GM19240 (cell line): ENCODE measurements around the gene WDFY4.

ENCODE experiments used
- DNase-seq: peaks from one replicate; pipeline ENCODE4 v3.0.0; 2011; ENCODE audit warnings: low spot score; ENCODE audit not compliant: insufficient read length

WDFY4 gene

DNA sequence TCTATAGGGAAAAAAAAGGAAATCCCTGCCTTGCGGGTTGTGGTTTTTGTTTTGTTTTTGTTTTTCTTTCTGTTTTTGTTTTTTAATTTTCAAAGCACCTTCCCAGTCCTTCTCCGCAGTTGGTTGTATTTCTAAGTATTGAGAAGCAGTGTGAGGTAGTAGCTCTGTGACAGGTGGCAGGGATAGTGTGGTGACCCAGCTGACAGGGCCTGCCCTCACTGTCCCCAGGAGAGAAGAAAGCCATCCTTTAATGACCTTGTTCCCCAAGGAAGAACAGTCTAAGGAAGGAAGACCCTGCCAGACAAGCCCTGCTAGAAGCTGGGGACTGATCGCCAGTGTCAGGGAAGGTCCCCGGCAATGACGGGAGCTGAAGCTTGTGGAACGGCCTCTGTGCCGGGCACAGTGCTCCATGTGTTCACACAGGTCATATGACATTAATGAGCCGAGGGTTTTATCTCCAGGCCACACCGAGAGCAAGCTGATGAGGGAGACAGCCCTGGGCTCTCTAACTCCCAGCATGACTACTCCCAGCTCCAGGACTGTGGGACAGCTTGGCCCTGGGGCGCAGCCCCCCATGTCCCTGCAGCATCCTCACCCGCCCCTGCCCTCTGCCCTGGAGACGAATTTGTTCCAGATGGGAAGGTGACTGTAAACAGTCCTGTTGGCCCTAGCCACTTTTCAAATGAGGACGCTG lies 324.0 kb downstream of the WDFY4 start:
- no peak for DNase-seq

DNA sequence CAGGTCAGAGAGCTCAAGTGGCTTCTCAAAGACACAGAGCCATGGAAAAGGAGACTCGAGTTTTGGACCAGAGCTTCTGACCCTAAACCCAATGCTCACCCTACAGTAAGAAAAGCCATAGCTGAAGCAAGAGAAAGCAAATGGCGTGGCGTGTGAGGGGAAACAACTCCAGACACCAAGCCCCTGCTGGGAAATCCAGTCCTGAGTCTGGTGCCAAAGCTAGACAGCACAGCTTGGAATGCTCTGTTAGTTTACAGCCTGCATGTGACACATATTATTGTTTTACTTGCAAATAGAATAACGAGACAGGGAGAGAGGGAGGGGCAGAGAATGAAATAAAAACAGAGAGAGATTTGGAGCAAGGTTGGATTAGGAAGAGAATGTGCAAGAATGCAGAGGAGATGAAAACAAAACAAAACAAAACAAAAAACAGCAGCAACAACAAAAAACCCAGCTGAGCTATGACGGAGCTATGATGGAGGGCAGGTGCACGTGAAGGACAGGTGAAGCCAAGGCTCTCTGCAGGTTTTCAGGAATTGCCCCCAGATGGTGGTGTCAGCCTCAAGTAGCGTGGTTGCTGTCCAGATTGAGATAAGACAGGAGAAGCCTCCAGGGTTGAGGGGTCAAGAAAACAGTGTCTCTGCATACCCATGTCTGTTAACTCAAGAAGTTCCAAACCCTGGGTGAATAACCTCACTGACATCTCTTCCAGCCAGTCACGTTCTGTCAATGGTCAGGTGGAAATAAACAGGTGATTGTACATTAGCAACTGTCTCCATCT lies 324.7 kb downstream of the WDFY4 start:
- no peak for DNase-seq

DNA sequence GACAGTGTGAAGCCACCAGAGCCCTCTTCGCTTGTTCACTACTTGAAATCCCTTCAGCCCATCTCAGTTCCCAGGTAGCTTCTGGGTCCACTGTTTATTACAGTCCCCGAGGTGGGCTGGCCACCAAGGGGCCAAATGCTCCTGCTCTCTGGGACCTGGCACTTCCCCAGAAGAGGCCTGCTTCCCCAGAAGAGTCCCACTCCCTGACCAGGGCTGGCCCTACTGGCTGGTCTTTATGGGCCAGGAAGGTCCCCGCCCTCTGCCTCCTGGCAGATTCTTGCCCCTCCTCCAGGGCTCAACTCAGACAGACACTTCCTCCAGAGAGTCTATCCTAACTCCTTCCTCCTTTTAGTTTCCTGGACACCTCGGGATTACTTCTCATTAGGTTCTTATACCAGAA lies 325.6 kb downstream of the WDFY4 start:
- no peak for DNase-seq

DNA sequence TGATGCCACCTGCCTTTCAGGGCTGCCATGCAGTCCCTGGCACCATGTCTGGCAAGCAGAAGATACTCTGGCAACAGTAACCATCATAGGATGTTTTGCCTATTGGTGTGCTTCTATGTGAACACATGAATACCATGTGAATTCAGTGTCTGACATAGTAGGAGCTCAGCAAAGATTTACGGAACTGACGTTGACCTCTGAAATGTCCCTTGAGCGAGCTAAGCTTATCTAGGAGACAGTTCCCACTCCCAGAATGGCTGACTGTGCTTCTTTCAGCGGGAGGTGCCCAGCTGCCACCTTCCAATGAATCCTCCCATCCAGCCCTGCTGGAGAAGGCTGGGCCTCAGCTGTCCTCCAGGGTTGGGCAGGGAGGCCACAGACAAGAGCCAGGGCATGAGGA lies 326.2 kb downstream of the WDFY4 start:
- DNase-seq = no peak

DNA sequence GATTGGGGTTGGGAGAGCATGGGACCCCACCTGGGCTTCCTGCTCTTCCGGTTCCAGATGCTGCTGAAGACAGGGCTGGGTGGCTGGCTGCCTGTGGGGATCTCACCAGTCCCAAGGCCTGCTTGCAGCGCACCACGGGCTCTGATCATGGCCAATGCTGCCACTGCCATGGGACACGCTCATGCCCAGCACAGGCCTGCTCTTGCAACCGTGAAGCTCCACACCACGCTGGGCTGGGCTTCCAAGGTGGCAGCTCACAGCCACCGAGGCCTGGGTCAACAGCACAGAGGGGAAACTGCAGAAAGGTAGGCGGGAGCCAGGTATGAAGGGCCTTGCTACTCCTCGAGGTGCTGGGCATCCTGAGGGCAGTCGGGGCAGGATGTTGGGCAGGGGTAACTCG lies 327.1 kb downstream of the WDFY4 start:
- DNase-seq = no peak

DNA sequence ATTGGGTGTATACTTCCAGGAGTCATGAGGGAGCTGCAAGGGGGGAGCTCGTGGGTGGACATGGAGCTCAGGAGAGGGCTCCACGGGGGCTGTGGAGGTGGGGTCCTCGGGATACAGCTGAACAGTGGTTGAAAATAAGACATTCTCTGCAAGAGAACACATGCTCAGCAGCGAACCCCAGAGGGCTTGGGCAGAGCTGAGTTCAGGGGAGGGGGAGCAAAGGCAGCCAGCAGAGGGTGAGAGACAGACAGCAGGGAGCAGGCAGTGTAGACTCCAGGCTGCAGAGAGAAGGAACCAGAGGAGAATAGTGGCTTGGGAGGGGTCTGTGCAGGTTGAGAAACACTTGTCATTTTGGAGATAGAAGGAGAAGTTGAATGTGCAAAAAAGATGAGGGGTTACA lies 327.9 kb downstream of the WDFY4 start:
- DNase-seq = no peak

DNA sequence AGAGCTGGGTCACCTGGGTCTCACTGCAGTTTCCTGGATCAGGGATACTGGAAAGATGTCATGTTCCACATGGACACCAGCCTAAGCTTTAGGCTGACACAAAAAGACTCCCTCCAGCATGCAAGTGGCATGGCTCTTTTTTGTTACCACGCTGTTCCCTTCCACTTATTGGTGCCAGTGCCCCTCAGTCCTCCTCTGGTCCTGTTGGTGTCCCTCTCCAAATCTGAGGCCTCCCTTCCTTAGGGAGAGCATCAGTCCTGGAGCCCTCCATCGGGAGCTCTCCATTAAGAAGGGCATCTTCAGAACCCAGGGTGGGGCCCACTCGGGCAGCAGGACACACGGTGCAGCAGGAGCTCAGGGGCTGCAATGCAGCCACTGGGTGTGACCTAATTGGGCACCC lies 331.0 kb downstream of the WDFY4 start:
- DNase-seq = no peak

DNA sequence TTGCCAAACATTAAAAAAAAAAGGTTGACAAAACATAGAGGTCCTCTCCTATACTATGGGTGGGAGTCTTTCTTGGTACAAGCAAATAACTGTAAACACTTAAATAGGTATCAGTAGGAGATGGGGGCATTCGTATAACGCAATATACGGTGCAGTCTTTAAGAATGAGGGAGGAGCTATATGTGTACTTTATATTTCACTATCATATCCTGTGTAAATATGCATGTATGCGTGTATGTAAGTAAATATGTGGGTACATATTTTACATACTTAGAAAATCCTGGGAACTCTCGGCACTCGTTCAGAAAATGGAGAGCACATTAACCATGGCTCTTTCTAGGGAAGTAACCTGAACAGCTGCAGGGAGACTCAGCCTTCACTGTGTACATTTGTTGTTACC lies 337.0 kb downstream of the WDFY4 start:
- DNase-seq = no peak

DNA sequence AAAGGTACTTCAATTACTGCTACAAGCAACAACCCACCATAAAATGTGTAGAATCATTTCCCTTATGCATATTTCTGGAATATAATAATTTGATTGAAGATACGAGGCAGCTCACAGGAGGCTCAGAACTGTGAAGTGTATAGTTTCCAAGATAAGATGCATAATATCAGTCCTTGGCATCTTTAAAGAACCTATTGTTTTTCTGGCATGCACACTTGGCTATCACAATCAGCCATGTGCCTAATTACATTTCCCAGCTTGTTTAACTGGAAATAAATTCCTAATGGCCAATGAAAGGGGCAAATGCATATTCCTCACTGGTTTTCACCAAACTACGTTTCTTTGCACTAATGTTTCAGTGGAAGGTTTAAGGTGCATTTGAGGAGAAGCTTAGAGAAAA lies 338.4 kb downstream of the WDFY4 start:
- DNase-seq = no peak

DNA sequence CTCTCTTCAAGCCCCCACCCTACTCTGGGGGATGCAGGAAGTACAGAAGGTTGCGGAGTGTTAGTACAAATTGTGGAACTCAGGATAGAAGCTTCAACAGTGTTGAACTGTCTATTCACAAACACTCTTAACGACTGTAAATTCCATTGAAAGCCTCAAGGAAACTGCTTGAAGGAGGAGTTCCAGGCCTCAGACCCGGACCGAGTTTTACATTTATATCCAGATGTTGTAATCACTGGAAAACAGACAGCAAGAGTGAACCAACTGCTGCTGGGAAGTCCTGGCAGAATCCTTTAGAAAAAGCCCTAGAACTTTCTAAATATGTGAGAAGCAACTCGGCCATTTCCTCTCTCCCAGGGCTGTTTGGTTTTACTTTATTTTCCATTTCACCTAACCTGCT lies 339.1 kb downstream of the WDFY4 start:
- DNase-seq = no peak

DNA sequence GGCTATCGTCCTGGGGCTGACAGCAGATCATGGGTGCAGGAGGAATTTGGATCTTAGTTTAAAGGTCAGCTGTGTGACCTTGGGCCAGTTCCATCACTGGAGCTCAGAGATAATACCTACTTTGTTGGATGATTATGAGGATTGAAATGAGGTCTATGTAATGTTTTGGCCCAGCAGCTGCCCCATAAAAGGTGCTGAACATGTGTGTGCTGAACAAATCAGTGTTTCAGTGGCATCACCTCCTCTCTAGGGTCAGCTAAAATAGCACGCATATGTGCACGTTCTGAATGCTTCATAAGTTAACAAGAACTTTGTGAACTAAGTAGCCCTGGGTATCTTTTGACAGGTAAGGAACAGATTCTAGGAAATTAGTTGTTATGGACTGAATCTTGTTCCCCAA lies 339.8 kb downstream of the WDFY4 start:
- DNase-seq = no peak

DNA sequence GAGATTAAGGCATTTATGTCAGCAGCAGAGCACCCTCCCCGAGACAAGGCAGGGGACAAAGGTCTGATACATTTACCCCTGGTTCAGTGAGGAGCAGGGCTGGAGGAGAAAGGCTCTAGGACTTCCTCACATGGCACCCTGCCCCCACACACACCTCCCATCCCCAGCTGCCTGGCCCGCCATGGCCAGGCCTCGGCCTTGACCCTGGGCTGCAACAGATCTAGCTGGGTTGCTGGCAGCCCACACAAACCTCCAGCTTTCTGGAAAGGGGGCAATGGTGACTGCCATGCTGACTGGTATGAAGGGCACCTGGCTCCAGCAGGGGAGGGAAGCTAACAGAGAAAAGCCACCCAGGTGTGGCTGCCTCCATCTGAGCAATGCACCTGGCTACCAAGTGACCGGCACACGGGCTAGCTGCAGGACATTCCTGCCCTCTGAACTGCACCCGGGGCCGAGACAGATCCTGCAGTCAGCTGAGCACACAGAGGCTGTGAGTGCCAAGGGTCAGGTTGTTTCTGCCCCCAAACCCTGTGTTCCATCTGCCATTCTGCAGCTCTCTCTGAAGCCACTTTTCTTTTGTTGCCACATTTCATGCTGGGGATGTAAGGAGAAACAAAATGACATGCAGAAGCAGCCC lies 340.8 kb downstream of the WDFY4 start:
- no peak for DNase-seq

DNA sequence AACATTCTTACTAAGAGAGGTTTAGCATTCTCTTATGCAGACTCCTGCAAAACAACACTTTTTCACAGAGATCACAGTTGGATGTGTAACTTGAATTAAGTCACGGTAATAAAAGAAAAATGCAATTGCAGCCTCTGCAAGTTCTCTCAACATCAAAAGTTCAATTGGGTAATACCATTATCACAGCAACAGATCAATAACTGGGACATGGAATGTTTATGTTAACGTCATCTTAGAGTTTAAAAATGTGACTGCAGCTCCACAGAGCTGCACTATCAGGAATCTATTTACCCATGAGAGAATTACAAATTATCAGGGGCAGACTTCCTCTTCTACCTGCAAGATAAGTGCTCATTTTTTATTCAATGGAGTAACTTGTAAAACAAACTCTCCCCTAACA lies 344.0 kb downstream of the WDFY4 start:
- no peak for DNase-seq

DNA sequence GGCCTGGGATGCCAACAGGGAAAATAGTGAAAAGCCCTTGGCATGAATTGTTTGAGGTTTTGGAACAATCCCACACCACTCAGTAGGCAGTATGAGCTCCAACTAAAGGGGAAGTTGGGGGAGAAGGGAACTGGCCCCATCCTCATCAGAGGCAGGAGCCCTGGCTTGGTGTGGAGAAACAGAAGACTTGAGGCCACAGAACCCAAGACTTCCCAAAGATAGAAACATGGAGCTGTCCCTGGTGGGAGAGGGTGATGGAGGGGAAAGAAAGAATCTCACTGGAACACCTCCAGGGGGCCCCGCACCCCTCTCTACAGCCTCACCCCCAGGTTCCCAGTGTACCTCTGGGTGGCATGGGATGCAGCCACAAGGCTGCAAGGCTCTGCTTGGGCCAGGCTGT lies 345.0 kb downstream of the WDFY4 start:
- DNase-seq = no peak
